ENCODE data around the gene RAX.

The RAX gene

DNA sequence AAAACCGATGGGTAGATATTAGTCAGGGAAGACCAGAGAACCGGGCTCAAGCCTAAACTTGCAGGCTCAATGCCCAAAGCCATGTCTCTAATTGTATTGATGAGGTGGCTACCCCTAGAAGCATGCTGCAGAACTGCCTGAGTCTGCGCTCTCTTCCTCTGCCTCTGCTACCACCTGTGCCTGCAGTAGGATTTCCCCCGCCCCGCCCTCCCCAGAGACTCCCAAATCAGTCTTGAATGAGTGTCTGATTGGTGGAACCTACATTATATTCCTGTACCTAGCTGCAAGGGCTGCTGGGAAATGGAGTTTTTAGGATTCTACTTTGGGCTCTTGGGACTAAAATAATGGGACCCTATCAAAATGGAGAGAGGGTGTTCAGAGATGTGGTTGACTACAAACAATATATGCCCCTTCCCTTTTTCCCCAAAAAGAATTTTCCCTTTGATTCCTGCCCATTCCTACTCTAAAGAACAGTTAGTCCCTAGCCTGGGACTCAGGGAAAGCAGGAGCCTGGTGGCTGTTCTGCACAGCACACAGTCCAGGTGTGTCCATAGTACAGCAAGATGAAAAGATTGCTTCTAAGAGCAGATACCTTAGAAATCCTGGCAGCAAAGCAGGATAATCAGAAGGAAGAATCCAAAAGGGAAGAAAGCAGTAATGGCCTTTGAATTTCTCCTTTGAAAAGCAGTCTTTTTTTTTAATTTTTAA, 40.8 kb downstream of the RAX start:
- no peaks in the 10 kb centered on the region; the same call in 1 of the 2 replicates for H3K27me3 ChIP-seq (replicated peaks; ENCODE audit: control insufficient read depth, insufficient read depth, low read length)
- no peak for TF ChIP-seq CTCF (IDR thresholded peaks at IDR 0.05; ENCODE audit: insufficient read depth, low read length, poor library complexity, severe bottlenecking)
- DNase-seq (ENCODE audit: extremely low read depth, insufficient read length) = no peak
- no peaks in the 10 kb centered on the region for H3K36me3 ChIP-seq (ENCODE audit: control insufficient read depth, insufficient read depth, low read length)
- no peak overlapping the region for H3K4me3 ChIP-seq (replicated peaks; ENCODE audit: low read depth, low read length)

DNA sequence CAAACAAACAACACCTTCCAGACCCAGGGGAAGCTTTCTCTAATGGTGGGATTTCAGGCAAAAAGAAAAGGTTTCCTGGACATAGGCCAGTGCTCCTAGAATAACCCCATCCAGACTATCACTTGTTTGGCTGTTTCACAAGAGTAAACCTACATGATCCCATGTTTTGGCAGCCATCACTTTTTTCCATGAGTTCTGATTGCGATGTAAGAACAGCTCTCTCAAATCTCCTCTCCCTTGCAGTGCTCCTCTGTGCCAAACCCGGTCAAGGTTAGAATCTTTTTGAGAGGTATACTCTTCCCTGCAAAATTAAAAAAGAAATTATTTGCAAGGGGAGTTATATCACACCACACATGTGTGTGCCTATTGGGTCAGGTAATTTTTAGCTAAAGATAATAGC, 41.4 kb downstream of the RAX start:
- no peak for TF ChIP-seq CTCF (IDR thresholded peaks at IDR 0.05; ENCODE audit: insufficient read depth, low read length, poor library complexity, severe bottlenecking)
- Histone ChIP-seq H3K27me3 (replicated peaks; ENCODE audit: control insufficient read depth, insufficient read depth, low read length) (no peaks in the 10 kb centered on the region; the same call in 1 of the 2 replicates), H3K36me3 (ENCODE audit: control insufficient read depth, insufficient read depth, low read length) (no peaks in the 10 kb centered on the region), H3K4me3 (replicated peaks; ENCODE audit: low read depth, low read length) (no peak overlapping the region)
- DNase-seq (ENCODE audit: extremely low read depth, insufficient read length) = no peak

GRCh38 chr18:59231114-59231513, 42.1 kb downstream of the RAX start:
- no peaks in the 10 kb centered on the region; the same call in 1 of the 2 replicates for H3K27me3 ChIP-seq (replicated peaks; ENCODE audit: control insufficient read depth, insufficient read depth, low read length)
- TF ChIP-seq CTCF (IDR thresholded peaks at IDR 0.05; ENCODE audit: insufficient read depth, low read length, poor library complexity, severe bottlenecking) = no peak
- no peaks in the 10 kb centered on the region for H3K36me3 ChIP-seq (ENCODE audit: control insufficient read depth, insufficient read depth, low read length)

DNA sequence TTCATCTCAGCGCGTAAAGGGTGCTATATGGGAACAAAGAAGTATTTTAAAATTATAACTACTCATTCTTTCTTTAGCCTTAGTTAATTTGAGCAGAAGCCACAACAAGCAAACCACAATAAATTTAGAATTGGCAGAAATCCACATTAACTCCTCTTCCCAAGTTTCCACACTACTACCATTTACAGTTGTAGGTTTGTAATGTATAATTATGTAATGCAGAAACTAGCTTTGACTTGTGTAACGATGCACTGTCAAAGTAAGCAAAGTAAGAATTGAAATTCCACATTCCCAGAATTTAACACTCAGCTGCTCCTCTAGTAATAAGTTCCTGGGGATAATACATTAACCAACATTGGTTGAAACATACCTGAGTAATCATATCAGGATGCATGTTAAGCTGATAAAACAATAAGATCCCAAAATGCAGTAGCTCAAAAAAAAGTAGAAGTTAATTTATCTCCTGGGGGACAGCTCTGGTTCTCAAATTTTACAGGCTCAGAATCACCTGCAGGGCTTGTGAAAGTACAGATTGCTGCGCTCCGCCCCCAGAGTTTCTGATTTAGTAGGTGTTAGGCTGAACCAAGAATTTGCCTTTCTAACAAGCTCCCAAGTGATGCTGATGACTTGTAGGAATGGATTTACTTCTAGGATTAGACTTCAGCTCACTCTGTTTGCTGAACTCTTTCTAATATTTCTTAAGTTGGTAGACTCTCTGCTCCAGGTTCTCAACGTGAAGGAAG, 43.4 kb downstream of the RAX start:
- Histone ChIP-seq H3K27me3 (replicated peaks; ENCODE audit: control insufficient read depth, insufficient read depth, low read length) (no peaks in the 10 kb centered on the region; the same call in 1 of the 2 replicates), H3K4me3 (replicated peaks; ENCODE audit: low read depth, low read length) (no peak overlapping the region), H3K36me3 (ENCODE audit: control insufficient read depth, insufficient read depth, low read length) (no peaks in the 10 kb centered on the region)
- TF ChIP-seq CTCF (IDR thresholded peaks at IDR 0.05; ENCODE audit: insufficient read depth, low read length, poor library complexity, severe bottlenecking) = no peak
- no peak for DNase-seq (ENCODE audit: extremely low read depth, insufficient read length)

More at GRCh38 chr18:59231114-59231513, 42.1 kb downstream of the RAX start:
- no peak for DNase-seq (ENCODE audit: extremely low read depth, insufficient read length)
- H3K4me3 ChIP-seq (replicated peaks; ENCODE audit: low read depth, low read length) = no peak overlapping the region

DNA sequence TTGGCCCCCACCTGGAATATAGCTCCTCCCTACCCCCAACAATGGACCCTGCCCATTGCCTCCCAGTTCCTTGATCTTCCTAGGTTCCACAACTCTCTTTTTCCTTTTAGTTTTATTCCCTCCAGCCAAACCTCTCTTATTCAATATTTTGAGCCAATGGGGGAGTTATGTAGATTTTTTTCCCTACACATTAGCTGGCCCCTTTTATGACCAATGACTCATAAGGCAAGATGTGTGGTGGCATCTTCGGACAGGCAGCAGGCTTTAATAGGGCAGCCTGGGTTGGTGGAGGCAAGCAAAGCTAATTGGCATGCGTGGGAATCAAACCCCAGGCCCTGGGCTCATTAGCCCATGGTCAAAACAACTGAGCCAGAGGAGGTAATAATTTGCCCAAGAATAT, 44.1 kb downstream of the RAX start:
- H3K27me3 ChIP-seq (replicated peaks; ENCODE audit: control insufficient read depth, insufficient read depth, low read length) = no peaks in the 10 kb centered on the region; the same call in 1 of the 2 replicates
- no peaks in the 10 kb centered on the region for H3K36me3 ChIP-seq (ENCODE audit: control insufficient read depth, insufficient read depth, low read length)
- no peak overlapping the region for H3K4me3 ChIP-seq (replicated peaks; ENCODE audit: low read depth, low read length)
- DNase-seq (ENCODE audit: extremely low read depth, insufficient read length) = no peak
- no peak for TF ChIP-seq CTCF (IDR thresholded peaks at IDR 0.05; ENCODE audit: insufficient read depth, low read length, poor library complexity, severe bottlenecking)
